HG03457 (cell line): ENCODE results near the gene LRRC8E.

Experiments used
- ATAC-seq: cut with Tn5 transposase; IDR thresholded peaks from one replicate; pipeline ENCODE4 v1.9.1; 2021; ENCODE audit warnings: moderate number of reproducible peaks; ENCODE audit not compliant: unreplicated experiment

Gene LRRC8E

GRCh38 chr19:7918615-7919421 is 30.5 kb downstream of the LRRC8E start:
- no peak for ATAC-seq

- ATAC-seq = peak; percentile 46
Observed at GRCh38 chr19:7919610-7920518, 31.6 kb downstream of the LRRC8E start, which contains the start of gene SNAPC2. SNAPC2 (plus strand) TSS chr19:7920338; CDS start chr19:7920367, 29 bp downstream.

GRCh38 chr19:7920519-7921301 is 32.4 kb downstream of the LRRC8E start:
- ATAC-seq = peak; percentile 23

GRCh38 chr19:7921302-7921966 is 33.1 kb downstream of the LRRC8E start:
- ATAC-seq = no peak

- ATAC-seq = no peak
Observed at GRCh38 chr19:7921967-7922835, 33.9 kb downstream of the LRRC8E start.

- ATAC-seq = no peak
Observed at GRCh38 chr19:7922836-7923195, 34.5 kb downstream of the LRRC8E start.

- ATAC-seq = no peak
Observed at GRCh38 chr19:7923295-7924191, 35.2 kb downstream of the LRRC8E start.

GRCh38 chr19:7924241-7924640 is 35.9 kb downstream of the LRRC8E start:
- ATAC-seq = no peak

GRCh38 chr19:7924651-7925170 is 36.4 kb downstream of the LRRC8E start:
- no peak for ATAC-seq

GRCh38 chr19:7925171-7925851 is 37.0 kb downstream of the LRRC8E start:
- no peak for ATAC-seq

GRCh38 chr19:7926021-7926726 is 37.9 kb downstream of the LRRC8E start, which contains the start of gene CTXN1:
CTXN1 (minus strand) TSS chr19:7926135; CDS start chr19:7925538, 597 bp downstream.
- ATAC-seq = no peak

- no peak for ATAC-seq
Observed at GRCh38 chr19:7926727-7927604, 38.7 kb downstream of the LRRC8E start.

GRCh38 chr19:7927605-7928333 is 39.5 kb downstream of the LRRC8E start:
- ATAC-seq = no peak

GRCh38 chr19:7928334-7928706 is 40.0 kb downstream of the LRRC8E start:
- ATAC-seq = no peak
